Adrenal gland (tissue), 5 donors: ENCODE results near the gene ROR2.

Source experiments
- POLR2A ChIP-seq, 2 donors: fragments of 450-650 bp; IDR thresholded peaks; one replicate each; pipeline ENCODE4 v1.6.1; 2017; ENCODE audit warnings: antibody characterized with exemption in 2 of 2, mild to moderate bottlenecking in 2 of 2, moderate library complexity in 1 of 2
- TF ChIP-seq, protein P1 (sequence below), 6 experiments: fragments of 450-650 bp in 4 of 6; fragments of 200-600 bp in 2 of 6; sonication (generic) in 1 of 6; IDR thresholded peaks; 1 replicate in 5 of 6; 2 replicates in 1 of 6; pipeline versions ENCODE4 v1.5.1 to v1.8.0; 2016 to 2021; ENCODE audit warnings: antibody characterized with exemption in 6 of 6, mild to moderate bottlenecking in 2 of 6, moderate library complexity in 1 of 6
- donor health status: DM: no; HTN: no; CAD: no.

DNA sequence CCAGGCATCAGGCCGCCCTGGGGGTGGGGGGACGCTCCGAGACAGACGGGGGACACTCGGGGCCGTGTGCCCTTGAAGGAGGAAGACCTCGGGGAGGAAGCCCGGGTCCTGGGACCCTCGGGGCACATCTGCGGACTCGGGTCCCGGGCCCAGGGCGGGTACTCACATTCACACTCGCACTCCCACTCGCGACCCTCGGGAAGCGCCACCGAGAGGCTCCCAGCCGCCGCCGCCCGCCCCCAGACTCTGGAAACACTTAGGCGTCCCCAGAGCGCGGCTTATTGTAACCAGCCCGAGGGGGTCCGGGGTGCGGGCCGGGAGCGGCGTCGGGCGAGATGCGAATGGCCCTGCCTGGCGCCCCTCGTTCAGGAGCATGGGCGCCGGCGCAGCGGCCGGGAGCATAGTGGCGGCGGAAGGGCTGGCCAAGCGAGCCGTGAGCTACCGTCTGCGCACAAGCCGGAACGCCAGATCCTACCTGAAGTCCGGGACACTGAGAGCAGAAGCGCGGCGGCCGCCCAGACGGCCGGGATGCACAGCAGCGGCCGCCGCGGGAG lies 559 bp downstream of the ROR2 start:
- no peak for TF ChIP-seq POLR2A (IDR thresholded peaks at IDR 0.05)
- TF ChIP-seq, protein P1, sequence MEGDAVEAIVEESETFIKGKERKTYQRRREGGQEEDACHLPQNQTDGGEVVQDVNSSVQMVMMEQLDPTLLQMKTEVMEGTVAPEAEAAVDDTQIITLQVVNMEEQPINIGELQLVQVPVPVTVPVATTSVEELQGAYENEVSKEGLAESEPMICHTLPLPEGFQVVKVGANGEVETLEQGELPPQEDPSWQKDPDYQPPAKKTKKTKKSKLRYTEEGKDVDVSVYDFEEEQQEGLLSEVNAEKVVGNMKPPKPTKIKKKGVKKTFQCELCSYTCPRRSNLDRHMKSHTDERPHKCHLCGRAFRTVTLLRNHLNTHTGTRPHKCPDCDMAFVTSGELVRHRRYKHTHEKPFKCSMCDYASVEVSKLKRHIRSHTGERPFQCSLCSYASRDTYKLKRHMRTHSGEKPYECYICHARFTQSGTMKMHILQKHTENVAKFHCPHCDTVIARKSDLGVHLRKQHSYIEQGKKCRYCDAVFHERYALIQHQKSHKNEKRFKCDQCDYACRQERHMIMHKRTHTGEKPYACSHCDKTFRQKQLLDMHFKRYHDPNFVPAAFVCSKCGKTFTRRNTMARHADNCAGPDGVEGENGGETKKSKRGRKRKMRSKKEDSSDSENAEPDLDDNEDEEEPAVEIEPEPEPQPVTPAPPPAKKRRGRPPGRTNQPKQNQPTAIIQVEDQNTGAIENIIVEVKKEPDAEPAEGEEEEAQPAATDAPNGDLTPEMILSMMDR (IDR thresholded peaks at IDR 0.05): no peak
